B cell (primary cell): ENCODE data around the gene RNF7.

ENCODE experiments used
- CTCF ChIP-seq: fragments of 200-600 bp; IDR thresholded peaks from one replicate; pipeline ENCODE4 v1.8.0; 2022; ENCODE audit warnings: antibody characterized with exemption, mild to moderate bottlenecking
- EZH2 ChIP-seq: IDR thresholded peaks from 2 replicates; pipeline ENCODE4 v1.6.1; 2012; ENCODE audit warnings: borderline replicate concordance, low read depth, mild to moderate bottlenecking, moderate library complexity, low read length; ENCODE audit not compliant: insufficient read depth, poor library complexity, severe bottlenecking

GRCh38 chr3:141796081-141796888, 58.2 kb downstream of the RNF7 start:
- no peak for TF ChIP-seq CTCF
- TF ChIP-seq EZH2: no peak
